HG02623 (cell line): ENCODE measurements around the gene STK11IP.
A peak's percentile ranks its signal among the peaks of the same experiment; 100 is the strongest.

Source experiments
- ATAC-seq: cut with Tn5 transposase; IDR thresholded peaks from one replicate; pipeline ENCODE4 v1.9.1; 2021; ENCODE audit warnings: moderate library complexity; ENCODE audit not compliant: unreplicated experiment

STK11IP gene, protein sequence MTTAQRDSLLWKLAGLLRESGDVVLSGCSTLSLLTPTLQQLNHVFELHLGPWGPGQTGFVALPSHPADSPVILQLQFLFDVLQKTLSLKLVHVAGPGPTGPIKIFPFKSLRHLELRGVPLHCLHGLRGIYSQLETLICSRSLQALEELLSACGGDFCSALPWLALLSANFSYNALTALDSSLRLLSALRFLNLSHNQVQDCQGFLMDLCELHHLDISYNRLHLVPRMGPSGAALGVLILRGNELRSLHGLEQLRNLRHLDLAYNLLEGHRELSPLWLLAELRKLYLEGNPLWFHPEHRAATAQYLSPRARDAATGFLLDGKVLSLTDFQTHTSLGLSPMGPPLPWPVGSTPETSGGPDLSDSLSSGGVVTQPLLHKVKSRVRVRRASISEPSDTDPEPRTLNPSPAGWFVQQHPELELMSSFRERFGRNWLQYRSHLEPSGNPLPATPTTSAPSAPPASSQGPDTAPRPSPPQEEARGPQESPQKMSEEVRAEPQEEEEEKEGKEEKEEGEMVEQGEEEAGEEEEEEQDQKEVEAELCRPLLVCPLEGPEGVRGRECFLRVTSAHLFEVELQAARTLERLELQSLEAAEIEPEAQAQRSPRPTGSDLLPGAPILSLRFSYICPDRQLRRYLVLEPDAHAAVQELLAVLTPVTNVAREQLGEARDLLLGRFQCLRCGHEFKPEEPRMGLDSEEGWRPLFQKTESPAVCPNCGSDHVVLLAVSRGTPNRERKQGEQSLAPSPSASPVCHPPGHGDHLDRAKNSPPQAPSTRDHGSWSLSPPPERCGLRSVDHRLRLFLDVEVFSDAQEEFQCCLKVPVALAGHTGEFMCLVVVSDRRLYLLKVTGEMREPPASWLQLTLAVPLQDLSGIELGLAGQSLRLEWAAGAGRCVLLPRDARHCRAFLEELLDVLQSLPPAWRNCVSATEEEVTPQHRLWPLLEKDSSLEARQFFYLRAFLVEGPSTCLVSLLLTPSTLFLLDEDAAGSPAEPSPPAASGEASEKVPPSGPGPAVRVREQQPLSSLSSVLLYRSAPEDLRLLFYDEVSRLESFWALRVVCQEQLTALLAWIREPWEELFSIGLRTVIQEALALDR

GRCh38 chr2:219597552-219598307, at the start of gene STK11IP:
Gene STK11IP, plus strand, starts transcription at chr2:219597857. Its CDS starts 263 bp downstream, at chr2:219598120.
- peak; percentile 88 for ATAC-seq

DNA sequence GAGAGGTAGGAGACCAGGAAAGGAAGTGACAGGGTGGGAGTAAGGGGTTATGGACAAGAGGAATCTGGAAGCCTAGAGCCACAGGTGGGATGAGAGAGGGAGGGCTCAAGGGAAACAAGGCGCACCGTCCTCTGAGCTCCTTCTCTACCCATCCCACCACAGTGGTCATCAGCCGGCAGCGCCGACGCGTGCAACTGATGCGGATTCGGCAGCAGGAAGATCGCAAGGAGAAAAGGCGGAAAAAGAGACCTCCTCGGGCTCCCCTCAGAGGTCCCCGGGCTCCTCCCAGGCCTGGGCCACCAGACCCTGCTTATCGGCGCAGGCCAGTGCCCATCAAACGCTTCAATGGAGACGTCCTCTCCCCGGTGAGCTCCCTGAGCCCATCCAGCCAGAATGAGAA, 48.7 kb upstream of the STK11IP start:
- no peak for ATAC-seq

GRCh38 chr2:219549619-219550018, 48.0 kb upstream of the STK11IP start:
- no peak for ATAC-seq

- ATAC-seq = no peak
These were observed 45.9 kb upstream of the STK11IP start for GRCh38 chr2:219551441-219552381.

GRCh38 chr2:219552382-219553167, 45.1 kb upstream of the STK11IP start:
- ATAC-seq = peak; percentile 87

DNA sequence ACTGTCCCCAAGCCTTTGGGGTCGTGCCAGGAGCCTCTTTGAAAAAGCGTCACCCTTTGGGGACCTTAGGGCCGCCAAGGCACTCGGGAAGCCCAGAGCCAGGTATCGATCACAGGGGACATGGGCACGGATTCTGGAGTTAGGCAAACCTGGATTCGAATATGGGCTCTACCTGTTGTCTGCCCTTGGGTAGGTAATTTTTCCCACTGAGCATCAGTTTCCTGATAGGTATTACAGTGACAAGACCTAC, 44.6 kb upstream of the STK11IP start:
- ATAC-seq = no peak

DNA sequence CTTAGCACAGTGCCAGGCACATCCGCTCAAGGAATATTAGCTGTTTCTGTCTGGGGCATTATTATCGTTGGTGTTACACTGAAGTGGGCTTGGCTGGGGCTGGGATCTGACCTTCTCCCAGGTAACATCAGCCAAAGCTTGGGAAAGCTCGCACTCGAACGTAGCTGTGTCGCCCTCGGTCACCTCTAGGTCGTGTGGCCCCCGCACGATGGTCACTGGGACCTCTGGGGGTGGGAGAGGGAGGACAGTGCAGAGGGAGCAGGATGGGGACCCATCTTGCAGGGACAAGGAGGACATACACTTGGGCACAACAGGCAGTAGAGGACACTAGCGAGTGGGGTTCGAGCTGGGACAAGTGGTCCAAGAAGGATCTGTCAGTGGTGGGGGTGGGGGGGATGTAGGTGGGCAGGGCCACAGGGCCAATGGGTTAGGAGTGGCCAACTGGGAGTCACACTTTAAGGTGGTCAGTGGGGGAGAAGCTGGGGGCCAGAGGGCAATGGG, 44.1 kb upstream of the STK11IP start:
- ATAC-seq = no peak

- no peak for ATAC-seq
These were observed 43.3 kb upstream of the STK11IP start for GRCh38 chr2:219554350-219554749.

- ATAC-seq = no peak
These were observed 41.7 kb upstream of the STK11IP start for GRCh38 chr2:219555956-219556355.

GRCh38 chr2:219556413-219556812, 41.2 kb upstream of the STK11IP start:
- no peak for ATAC-seq

DNA sequence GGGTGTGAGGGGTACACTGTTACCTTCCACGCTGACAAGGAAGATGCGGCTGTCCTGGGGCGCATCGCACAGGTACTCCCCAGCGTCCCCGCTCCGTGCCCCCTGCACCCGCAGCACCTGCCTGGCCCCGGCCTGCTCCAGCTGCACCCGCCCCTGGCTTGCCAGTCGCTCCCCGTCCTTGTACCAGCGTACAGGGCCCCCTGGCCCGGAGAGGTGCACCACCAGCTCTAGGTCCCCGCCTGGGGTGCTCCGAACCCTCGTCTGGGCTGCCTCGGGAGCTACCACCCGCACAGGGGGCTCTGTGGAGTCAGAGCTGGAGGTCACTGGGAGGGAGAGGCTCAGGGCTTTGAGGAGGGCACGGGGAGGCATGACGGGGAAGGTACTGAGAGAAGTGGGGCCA, 40.3 kb upstream of the STK11IP start:
- ATAC-seq = no peak

DNA sequence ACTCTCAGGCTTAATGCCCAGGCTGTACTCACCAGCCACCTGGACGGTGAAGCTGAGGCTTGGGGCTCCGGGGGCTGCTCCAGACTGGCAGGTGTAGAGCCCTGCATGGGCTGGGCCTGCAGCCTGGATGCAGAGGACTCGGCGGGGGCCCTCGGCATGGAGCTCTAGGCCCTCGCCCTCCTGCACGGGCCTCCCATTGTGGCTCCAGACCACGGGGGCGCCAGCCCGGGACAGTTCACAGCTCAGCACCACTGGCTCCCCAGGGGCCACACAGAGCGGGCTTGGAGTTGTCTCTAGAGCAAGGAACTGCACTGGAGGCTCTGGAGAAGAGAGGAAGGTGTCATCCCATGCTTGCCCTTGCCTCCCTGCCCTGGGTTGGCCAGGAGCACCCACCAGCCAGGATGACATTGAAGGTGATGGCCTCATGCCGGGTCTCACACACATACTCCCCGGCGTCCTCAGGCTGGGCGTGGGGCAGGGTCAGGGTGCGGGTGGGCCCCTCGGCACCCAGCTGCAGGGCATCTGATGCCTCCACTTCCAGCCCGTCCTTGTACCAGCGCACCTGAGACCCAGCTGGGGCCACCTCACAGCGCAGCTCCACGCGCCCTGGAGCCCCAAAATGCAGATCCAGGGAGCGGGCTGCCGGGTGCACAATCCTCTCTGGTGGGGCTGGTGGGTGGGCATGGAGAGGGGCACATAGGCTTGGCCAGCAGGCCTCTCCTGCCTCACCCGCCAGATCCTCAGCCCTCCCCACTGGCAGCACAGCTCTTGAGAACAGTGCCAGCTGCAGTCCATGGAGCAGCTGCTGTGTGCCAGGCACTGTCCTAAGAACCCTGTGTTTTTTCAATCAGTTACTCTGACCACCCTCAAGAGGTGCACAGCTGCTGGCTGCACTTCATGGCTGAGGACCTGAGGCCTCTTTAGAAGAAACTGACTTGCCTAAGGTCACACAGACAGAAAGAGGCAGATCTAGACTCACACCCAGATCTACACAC, 39.6 kb upstream of the STK11IP start:
- no peak for ATAC-seq

- ATAC-seq = no peak
These were observed 38.3 kb upstream of the STK11IP start for GRCh38 chr2:219559156-219559915.

- ATAC-seq = no peak
These were observed 37.4 kb upstream of the STK11IP start for GRCh38 chr2:219560037-219560892.

DNA sequence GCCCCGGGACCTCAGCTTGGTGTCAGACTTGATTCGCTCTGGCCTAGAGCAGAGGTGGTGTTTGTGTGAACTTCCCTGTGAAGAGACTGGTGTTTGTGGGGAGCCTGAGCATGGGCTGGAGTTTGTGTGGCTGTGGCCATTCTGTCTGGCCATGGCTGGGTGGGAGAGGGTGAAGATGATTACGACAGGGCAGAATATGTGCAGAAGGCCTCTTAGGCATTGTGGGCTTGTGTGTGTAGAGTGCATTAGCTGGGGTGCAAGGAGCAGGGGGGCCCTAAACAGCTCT, 36.8 kb upstream of the STK11IP start:
- ATAC-seq = no peak
